ENCODE results near the gene OR10H2. TPM values are rescaled to one million over a fixed set of nuclear protein-coding genes. Genes with fewer than 3 reads are reported as not detected.
"Not testable (repeated sequence)": the region's sequence is repeated elsewhere in the genome, so short reads cannot be mapped to it uniquely, and the experiment has no call there.

The OR10H2 gene, protein sequence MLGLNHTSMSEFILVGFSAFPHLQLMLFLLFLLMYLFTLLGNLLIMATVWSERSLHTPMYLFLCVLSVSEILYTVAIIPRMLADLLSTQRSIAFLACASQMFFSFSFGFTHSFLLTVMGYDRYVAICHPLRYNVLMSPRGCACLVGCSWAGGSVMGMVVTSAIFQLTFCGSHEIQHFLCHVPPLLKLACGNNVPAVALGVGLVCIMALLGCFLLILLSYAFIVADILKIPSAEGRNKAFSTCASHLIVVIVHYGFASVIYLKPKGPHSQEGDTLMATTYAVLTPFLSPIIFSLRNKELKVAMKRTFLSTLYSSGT
- not detected for polyA plus RNA-seq (ENCODE audit: insufficient read length)

DNA sequence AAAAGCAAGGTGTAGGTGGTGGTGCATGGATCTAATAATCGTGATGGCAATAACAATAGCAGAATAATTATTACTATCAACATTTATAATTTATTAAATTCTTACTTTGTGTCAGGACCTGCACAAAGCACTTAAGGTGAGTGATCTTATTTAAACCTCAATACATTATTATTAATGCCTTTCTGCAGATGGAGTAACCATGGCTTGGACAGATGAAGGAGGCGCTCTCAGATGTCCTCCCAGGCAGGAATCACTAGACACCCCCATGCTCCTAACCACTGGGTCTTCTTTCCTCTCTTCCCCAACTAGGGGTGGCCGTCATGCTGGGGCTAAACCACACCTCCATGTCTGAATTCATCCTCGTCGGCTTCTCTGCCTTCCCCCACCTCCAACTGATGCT lies at the start of gene OR10H2:
TSS of gene OR10H2 (plus strand) at position 301 of the 400 bp plus-strand sequence. CDS start at position 321, 20 bp downstream.
- DNase-seq (ENCODE audit: low read depth): no peak

DNA sequence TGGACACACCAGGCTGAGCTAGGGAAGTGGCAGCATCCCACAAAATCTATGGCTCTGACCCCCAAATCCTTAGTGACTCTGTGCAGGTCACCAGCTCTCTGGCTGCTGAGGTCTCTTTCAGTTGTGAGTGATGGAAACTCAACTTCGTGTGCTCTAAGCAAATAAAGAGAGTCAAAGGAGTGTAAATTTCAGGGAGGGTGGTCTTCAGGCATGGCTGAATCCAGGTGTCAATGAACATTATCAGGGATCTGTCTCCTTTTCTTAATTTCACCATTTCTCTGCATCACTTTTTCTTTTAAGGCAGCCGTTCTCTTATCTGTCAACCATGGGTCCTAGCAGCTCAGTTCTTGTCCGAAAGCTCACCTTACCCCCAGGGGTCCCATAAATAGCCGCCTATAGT lies 48.7 kb upstream of the OR10H2 start:
- no peak for DNase-seq (ENCODE audit: low read depth)

DNA sequence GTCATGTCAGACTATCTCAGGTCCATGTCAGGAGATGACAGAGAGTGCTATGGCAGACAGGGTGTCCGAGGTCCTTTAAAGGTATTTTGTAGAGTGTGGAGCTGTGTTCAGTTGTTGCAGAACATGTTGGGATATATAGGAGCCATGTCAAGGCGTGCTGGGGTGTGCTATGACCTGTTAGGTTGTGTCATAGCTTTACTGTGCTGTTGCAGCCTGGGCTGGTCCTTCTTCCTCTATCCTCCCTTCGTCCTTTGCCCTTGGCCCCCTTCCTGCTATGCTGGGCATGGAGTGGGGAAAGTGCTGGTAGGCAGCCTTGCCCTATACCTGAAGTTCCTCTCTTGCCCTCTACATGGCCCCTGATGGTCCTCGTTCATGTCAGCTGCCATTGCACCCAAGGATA lies 48.0 kb upstream of the OR10H2 start:
- DNase-seq (ENCODE audit: low read depth): not testable (repeated sequence)

DNA sequence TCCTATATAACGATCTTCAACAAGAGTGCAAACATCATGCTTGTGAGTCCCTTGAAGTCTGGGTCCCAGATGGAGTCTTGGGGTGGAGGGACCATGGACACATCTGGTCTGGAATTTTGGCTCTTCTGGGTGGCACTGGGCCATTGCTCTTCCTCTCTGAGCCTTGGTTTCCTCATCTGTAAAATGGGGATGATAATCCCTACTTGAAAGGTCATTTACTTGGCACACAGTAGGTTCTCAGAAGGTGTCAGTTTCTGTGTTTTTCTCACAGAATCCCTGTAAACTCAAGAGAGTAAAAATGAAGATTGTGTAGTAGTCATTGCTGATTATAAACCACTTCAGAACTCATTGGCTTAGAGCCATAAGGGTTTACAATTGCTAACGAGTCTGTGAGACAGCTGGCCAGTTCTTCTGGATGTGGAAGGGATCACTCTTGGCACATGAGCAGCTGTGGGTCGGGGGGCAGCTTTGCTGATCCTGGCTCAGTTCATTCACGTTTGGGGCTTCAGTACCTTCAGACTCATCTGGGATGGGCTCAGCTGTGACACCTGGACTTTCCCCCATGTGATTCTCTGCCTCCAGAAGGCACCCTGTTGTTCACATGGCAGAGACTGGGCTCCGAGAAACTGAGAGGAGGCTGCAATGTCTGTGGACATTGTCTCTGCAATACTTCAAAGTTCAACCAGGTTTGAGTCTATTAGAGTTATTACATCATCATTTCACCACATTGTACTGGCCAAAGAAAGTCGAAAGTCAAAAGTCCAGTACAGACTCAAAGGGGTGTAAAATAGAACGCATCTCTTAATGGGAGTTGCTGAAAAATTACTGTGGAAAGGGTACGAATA lies 47.1 kb upstream of the OR10H2 start:
- DNase-seq (ENCODE audit: low read depth): no peak

DNA sequence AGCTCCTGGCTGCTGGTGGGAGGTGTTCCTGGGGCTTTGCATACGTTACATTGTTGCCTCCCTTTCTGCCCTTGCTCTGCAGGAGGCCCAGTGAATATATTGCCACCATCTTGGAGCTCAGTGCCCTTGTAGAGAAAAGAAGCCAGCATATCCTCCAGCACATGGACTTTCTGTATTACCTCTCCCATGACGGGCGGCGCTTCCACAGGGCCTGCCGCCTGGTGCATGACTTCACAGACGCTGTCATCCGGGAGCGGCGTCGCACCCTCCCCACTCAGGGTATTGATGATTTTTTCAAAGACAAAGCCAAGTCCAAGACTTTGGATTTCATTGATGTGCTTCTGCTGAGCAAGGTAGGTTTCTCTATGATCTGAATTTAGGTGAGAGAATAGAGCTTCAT lies 44.4 kb upstream of the OR10H2 start:
- no peak for DNase-seq (ENCODE audit: low read depth)

DNA sequence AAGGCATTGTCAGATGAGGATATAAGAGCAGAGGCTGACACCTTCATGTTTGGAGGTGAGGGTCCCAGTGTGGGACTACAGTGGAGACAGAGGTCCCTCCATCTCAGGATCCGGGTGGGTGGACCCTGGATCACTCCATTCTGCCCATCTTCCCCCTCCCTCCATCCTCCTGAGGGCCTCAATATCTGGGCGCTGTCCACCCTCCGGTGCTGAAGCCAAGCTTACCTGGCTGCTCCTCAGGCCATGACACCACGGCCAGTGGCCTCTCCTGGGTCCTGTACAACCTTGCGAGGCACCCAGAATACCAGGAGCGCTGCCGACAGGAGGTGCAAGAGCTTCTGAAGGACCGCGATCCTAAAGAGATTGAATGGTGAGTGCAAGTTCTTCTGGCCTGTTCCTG lies 43.0 kb upstream of the OR10H2 start:
- no peak for DNase-seq (ENCODE audit: low read depth)

DNA sequence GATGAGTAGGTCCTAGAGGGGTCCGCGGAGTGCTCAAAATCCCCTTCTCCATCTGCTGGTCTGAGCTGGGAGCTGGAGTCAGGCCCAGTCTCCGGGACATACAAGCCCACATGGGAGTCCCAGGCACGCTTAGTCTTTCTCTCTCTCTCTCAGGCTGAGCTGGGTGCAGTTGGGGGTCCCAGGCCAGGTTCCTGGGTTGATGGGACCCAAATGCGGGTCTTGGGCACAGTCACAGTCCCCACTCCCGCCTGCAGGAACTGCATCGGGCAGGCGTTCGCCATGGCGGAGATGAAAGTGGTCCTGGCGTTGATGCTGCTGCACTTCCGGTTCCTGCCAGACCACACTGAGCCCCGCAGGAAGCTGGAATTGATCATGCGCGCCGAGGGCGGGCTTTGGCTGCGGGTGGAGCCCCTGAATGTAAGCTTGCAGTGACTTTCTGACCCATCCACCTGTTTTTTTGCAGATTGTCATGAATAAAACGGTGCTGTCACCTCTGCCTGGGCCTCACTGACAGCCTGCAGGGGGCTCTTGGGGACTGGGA lies 31.1 kb upstream of the OR10H2 start:
- DNase-seq (ENCODE audit: low read depth): no peak

DNA sequence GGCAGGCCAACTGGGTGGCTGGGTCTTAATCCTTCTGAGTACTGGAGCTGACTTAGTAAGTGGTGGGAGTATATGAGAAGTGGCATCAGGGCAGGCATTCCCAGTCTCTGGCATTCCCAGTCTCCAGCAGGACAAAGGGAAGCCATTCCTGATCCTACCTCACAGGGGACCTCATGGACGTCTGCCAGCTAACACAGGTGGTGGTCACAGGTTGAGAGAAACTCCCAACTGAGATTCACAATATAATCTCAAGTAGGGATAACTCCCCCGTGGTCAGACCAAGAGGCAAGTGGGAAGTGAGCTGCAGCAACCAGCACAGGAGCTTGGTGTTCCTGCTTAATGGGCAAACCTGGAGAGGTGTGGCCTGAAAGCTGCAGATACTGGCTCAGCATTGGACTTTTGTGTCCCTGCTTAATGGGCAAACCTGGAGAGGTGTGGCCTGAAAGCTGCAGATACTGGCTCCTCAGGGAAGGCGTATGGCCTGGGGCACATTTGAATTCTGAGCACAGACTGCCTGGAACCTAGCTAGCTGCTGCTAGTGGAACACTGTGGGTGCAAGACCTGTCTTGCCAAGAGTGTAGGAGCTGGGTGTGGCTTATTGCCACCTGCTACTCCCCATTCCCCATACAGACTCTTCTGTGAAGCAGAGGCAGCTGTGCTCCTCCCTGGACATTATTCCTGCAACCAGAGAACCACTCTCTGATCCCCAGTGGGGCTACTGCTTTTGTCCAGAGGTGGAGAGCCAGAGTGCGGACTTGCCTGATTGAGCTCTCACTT lies 25.9 kb upstream of the OR10H2 start:
- DNase-seq (ENCODE audit: low read depth): no peak

DNA sequence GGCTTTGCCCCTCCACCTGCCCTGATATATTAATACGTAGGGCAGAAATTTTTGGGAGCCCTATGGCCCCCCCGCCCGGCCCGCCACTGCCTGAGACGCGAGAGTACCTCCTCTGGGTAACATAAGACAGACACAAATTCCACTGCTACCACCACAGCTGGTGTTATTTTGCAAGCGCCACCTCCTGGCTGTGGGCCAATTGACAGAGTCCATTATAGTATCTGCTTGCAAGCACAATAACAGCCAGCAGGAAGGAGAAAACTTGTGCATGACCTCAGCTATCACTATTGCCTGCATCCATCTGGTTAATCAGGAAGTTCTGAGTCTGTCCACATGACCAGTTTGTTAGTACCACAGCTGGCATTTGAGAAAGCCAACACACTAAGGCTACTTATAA lies 25.3 kb upstream of the OR10H2 start:
- peak; percentile 26 for DNase-seq (ENCODE audit: low read depth)

DNA sequence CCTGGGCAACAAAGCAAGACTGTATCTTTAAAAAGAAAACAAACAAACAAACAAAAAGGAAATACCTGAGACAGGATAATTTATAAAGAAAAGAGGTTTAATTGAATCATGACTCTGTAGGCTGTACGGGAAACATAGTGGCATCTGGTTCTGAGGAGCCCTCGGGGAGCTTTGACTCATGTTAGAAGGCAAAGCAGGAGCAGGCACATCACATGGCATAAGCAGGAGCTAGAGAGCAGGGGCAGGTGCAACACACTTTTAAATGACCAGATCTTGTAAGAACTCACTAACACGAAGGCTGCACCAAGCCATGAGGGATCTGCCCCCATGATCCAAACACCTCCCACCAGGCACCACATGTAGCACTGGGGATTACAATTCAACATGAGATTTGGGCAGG lies 13.2 kb upstream of the OR10H2 start:
- DNase-seq (ENCODE audit: low read depth): no peak

DNA sequence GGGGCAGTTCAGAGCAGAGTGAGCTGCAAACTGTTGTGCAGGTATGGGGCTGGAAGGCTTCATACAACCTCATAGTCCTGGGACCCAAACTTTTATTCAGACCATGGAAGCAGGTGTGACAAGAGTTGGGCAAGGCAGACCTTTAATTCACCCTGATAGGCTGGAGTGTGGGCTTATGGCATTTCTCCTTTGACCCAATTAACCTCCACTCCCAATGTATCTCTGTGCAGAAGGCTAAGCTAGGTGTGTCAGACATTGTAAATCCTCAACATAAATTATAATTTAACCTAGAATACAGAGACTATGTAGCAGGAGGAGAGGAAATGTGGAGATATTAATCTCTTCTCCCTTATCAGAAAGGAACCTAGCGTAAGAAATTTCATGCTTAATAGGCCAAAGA lies 12.2 kb upstream of the OR10H2 start:
- no peak for DNase-seq (ENCODE audit: low read depth)

DNA sequence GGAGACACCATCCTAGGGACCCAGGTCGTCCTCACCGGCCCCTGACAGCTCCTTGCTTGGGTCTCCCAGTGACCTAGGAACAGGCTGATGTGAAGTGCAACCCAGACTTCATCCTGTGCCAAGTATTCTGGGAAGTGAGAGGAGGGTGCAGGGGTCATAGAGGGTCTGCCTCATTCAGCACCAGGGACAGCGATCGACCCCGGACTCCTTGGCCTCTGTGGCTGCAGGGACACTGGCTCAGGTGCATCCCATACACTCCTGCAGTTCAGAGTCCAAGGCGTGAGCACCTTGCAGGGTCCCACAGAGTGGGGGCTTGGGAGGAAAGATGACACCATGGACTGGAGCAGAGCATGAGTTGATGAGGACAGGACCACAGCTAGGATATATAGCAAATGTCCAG lies 10.0 kb upstream of the OR10H2 start:
- no peak for DNase-seq (ENCODE audit: low read depth)

DNA sequence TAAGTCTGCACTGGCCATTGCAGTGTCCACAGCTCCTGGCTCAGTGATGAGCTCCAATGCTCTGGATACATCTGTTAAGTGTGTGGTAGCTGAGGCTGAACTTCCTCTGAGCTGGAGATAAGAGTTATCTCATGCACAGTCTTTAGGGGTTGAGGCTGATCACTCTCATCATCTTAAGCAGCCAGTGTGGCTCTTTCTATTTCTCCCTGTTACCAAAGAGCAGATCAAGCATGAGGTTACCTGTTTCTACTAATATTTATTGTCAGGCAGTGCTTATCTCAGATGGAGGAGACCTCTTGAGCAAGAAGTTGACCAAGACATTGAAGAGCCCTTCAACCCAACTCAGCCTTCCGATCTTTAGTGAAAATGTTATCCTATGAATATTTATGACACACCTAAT lies 6.6 kb upstream of the OR10H2 start:
- no peak for DNase-seq (ENCODE audit: low read depth)

DNA sequence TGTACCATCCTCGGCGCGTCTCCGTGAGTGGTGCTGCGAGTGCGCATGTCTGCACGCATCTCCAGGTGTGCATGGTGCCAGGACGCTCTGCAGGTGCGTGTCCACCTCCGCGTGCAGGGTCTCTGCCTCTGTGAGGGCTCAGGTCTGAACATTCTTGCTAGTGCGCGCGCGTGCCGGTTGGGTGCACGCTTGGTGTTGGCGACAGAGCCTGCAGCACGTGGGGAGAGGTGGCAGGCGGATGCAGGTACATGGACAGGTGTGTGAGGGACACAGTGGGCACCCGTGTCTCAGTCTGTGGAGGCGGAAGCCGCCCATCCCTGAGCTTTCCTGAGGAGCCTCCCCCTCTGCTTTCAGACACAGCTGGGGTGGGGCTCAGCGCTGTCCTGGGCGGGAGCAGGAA lies 4.9 kb upstream of the OR10H2 start:
- DNase-seq (ENCODE audit: low read depth): no peak

DNA sequence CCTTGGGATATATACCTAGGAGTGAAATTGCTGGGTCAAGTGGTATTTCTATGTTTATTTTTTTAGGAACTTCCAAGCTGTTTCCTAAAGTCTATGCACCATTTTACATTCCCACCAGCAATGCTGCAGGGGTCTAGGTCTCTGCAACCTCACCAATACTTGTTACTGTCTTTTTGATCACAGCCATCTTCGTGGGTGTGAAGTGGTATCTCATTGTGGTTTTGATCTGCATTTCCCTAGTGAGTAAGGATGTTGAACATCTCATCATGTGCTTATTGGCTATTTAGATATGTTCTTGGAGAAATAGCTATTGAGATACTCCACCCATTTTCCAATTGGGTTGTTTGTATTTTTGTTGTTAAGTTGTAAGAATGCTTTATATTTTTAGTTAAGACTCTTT lies 2.7 kb downstream of the OR10H2 start:
- no peak for DNase-seq (ENCODE audit: low read depth)

DNA sequence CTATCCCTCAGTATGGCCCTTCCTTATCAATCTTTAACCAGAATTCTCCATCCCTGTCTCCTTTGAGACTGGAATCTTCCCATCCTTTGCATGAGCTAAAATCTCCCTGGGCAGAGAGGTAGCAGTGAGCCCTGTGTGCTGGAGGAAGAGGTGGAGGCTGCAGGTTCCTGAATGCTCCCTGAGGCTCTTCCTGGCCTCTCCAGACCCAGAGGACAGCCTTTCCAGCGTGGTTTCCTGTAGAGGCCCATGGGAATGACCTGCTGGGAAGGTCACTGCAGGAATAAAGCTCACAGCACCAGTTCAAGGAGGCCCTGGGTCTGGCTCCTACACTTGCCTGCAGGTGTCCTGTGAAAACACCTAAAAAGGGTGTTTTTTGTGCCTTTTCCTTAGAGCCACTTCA lies 4.6 kb downstream of the OR10H2 start:
- no peak for DNase-seq (ENCODE audit: low read depth)

DNA sequence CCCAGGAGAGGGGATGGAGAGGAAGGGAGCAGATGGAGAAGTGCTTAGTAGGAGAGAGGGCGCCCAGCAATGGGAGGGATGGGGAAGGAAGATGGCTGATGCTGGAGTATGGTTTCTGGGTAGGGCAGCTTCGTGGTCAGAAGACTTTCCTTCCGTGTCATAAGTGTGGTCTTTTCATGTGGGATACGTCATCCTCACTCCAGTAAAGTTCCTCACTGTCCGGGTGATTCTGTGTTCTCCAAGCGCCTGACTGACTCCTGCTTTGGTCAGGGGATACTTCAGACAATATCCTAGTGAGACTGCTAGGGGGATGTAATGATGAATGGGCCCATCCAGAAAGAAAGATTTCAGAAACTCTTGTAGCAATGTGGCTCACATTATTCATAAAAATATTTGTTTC lies 6.1 kb downstream of the OR10H2 start:
- DNase-seq (ENCODE audit: low read depth): no peak

DNA sequence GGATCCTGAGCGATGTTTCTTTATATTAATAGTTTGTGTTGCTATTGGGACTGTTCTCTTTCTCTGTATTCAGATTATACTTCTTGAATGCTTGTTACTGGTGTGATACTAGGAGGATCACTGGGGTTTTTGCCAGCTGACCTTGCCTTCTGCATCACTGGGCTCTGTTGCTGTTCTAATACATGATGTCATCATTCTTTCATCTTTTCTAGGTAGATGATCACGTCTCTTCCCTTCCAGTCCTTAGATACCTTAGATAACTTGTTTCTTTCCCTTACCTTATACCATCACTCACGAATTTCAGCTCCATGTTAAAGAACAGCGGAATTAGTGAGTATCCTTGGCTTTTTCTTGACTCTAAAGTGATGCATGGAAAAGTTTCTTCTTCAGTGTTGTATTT lies 9.9 kb downstream of the OR10H2 start, which contains the start of gene OR10H3:
TSS of gene OR10H3 (plus strand) at position 264 of the 400 bp plus-strand sequence. CDS start 3,408 bp downstream, outside the sequence.
- no peak for DNase-seq (ENCODE audit: low read depth)

DNA sequence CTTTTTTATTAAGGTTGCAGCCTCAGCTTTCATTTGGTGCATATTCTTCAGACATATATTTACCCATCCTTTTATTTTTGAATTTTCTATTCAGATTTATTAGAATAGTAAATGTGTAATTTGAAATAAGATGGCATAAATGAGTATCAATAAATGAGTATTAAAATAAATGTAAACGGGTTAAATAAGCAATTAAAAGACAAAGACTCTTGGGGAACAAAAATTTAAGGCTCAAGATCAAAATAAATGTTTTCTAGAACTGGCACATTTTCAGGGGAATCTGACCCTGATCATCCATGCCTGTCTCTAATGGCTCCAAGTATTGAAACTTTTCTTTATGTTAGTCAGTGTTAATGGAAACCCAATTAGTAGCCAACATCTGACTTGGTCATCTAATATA lies 13.0 kb downstream of the OR10H2 start:
- no peak for DNase-seq (ENCODE audit: low read depth)

DNA sequence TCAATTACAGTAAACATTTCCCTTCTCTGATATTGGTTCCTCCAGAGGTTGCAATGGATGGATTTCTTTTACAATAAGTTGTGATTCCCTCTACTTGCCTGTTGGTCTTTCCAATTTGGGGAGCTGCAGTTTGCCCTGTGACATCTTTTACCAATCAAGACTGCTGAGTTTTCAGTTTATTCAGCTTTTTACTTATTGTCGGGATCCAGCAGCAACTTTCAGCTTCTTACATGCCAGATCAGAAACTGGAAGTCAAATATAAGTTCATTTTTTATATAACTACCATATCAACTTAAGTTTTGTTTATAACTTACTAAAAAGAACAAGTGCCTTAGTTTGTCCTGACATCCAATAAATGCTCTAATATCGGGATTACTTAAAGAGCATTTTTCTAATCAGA lies 20.4 kb downstream of the OR10H2 start:
- no peak for DNase-seq (ENCODE audit: low read depth)

DNA sequence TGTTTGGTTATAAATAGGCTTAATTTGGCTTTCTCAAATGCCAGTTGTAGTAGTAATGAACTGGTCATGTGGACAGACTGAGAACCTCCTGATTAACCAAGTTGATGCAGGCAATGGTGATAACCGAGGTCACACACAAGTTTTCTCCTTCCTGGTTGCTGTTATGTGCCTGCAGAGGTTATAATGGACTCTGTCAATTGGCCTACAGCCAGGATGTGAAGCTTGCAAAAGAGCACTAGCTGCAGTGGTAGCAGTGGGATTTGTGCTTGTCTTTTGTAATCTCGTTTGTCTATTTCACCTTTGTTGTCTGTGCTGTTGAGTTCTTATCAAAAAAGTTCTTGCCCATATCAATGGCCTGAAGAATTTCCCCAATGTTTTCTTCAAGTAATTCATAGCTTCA lies 30.6 kb downstream of the OR10H2 start:
- no peak for DNase-seq (ENCODE audit: low read depth)

DNA sequence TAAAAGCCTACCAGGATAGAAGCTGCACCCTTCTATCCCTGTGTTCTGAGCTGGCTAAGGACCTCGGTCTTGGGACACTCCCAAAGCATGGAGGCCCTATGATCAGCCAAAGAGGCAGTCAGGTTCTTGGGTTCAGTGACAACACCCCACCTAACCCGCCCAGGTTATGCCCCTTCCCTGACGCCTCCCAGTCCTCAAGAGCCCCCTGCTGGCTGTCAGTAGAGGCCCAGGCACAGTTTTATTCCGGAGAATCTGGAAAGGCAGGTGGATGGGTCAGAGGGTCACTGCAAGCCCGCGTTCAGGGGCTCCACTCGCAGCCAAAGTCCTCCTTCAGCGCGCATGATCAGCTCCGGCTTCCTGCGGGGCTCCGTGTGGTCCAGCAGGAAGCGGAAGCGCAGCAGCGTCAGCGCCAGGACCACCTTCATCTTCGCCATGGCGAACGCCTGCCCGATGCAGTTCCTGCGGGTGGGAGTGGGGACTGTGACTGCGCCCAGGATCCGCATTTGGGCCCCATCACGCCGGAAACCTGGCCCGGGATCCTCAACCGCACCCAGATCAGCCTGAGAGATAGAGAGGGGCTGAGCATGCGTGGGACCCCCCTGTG lies 32.2 kb downstream of the OR10H2 start:
- no peak for DNase-seq (ENCODE audit: low read depth)
